GM23338 (cell line): ENCODE results near the gene GRM8. TPM values are rescaled to one million over a fixed set of nuclear protein-coding genes. Genes with fewer than 3 reads are reported as not detected.

Experiments used
- ATAC-seq: fragments of 200-7000 bp; cut with Tn5 transposase; 3 replicates; pipeline ENCODE4 v1.9.1; 2020
- DNase-seq: peaks from one replicate; pipeline ENCODE4 v3.0.0-alpha.2; 2015; ENCODE audit warnings: low spot score
- H2AFZ ChIP-seq: fragments of 200-600 bp; sonication (generic); 2 replicates; pipeline ENCODE4 v1.8.0; 2016; ENCODE audit warnings: antibody characterized with exemption, mild to moderate bottlenecking, moderate library complexity
- H3F3A ChIP-seq: fragments of 200-600 bp; sonication (generic); replicated peaks from 2 replicates; pipeline ENCODE4 v1.8.0; 2017; ENCODE audit warnings: antibody characterized with exemption, mixed run types, low read depth
- H3K27ac ChIP-seq: fragments of 200-600 bp; sonication (generic); 2 replicates; pipeline ENCODE4 v1.6.1; 2016; ENCODE audit warnings: low read depth
- H3K27me3 ChIP-seq: fragments of 200-600 bp; sonication (generic); 2 replicates; pipeline ENCODE4 v1.8.0; 2016; ENCODE audit warnings: mild to moderate bottlenecking, mixed run types, moderate library complexity; ENCODE audit not compliant: insufficient read depth
- H3K36me3 ChIP-seq: fragments of 200-600 bp; sonication (generic); 2 replicates; pipeline ENCODE4 v1.8.0; 2016; ENCODE audit warnings: mild to moderate bottlenecking; ENCODE audit not compliant: insufficient read depth
- H3K4me1 ChIP-seq: fragments of 200-600 bp; sonication (generic); 2 replicates; pipeline ENCODE4 v1.8.0; 2016; ENCODE audit warnings: mild to moderate bottlenecking, moderate library complexity; ENCODE audit not compliant: insufficient read depth
- H3K4me2 ChIP-seq: fragments of 200-600 bp; sonication (generic); 2 replicates; pipeline ENCODE4 v1.7.1; 2017; ENCODE audit warnings: mixed run types
- H3K4me3 ChIP-seq: fragments of 200-600 bp; sonication (generic); 2 replicates; pipeline ENCODE4 v1.6.1; 2016; ENCODE audit warnings: mixed run types
- H3K79me2 ChIP-seq: fragments of 200-600 bp; sonication (generic); replicated peaks from 2 replicates; pipeline ENCODE4 v1.8.0; 2017; ENCODE audit warnings: mild to moderate bottlenecking; ENCODE audit not compliant: insufficient read depth
- H3K9me2 ChIP-seq: fragments of 200-600 bp; sonication (generic); 2 replicates; pipeline ENCODE4 v1.8.0; 2017; ENCODE audit not compliant: insufficient read depth
- H4K20me1 ChIP-seq: fragments of 200-600 bp; sonication (generic); replicated peaks from 2 replicates; pipeline ENCODE4 v1.8.0; 2017; ENCODE audit warnings: mild to moderate bottlenecking; ENCODE audit not compliant: insufficient read depth
- H3K27ac Mint-ChIP-seq: 2 replicates; pipeline ENCODE4 v1.8.0; 2020; ENCODE audit warnings: inconsistent platforms, mild to moderate bottlenecking, moderate library complexity, mixed read lengths
- H3K27me3 Mint-ChIP-seq: 3 replicates; pipeline ENCODE4 v1.8.0; 2022; ENCODE audit warnings: low read depth, mild to moderate bottlenecking, moderate library complexity, mixed read lengths, inconsistent platforms; ENCODE audit not compliant: insufficient read depth, poor library complexity
- H3K36me3 Mint-ChIP-seq: 3 replicates; pipeline ENCODE4 v1.8.0; 2021; ENCODE audit warnings: low read depth, mild to moderate bottlenecking, inconsistent platforms, moderate library complexity, mixed read lengths
- H3K4me1 Mint-ChIP-seq: 3 replicates; pipeline ENCODE4 v1.8.0; 2020; ENCODE audit warnings: mild to moderate bottlenecking, inconsistent platforms, mixed read lengths
- H3K4me3 Mint-ChIP-seq: 3 replicates; pipeline ENCODE4 v1.8.0; 2021; ENCODE audit warnings: moderate library complexity, mild to moderate bottlenecking, inconsistent platforms, mixed read lengths
- H3K9me3 Mint-ChIP-seq: 3 replicates; pipeline ENCODE4 v1.8.0; 2020; ENCODE audit warnings: moderate library complexity, mild to moderate bottlenecking, inconsistent platforms, mixed read lengths
- CREB1 ChIP-seq: fragments of 250-450 bp; sonication (Bioruptor Pico); IDR thresholded peaks from 2 replicates; pipeline ENCODE4 v1.5.0; 2020; ENCODE audit warnings: low read depth, mild to moderate bottlenecking, moderate library complexity
- CTCF ChIP-seq, 2 experiments: fragments of 200-600 bp in 1 of 2; sonication (generic) in 1 of 2; conservative IDR thresholded peaks; 2 replicates each; pipeline versions ENCODE4 v1.5.1 to v1.6.1; 2016 to 2017; ENCODE audit warnings: antibody characterized with exemption in 2 of 2, low read depth in 2 of 2, mild to moderate bottlenecking in 2 of 2, moderate library complexity in 1 of 2
- EZH2 ChIP-seq: fragments of 200-600 bp; sonication (generic); IDR thresholded peaks from one replicate; pipeline ENCODE4 v1.8.0; 2017; ENCODE audit warnings: antibody characterized with exemption, mild to moderate bottlenecking, low read depth; ENCODE audit not compliant: unreplicated experiment
- EZH2phosphoT487 ChIP-seq: fragments of 200-600 bp; sonication (generic); IDR thresholded peaks from one replicate; pipeline ENCODE4 v1.8.1; 2018; ENCODE audit warnings: antibody characterized with exemption; ENCODE audit not compliant: unreplicated experiment
- JUNB ChIP-seq: IDR thresholded peaks from one replicate; pipeline ENCODE4 v1.6.1; 2016; ENCODE audit warnings: antibody characterized with exemption; ENCODE audit not compliant: unreplicated experiment
- NANOG ChIP-seq: IDR thresholded peaks from 2 replicates; pipeline ENCODE4 v1.6.1; 2016; ENCODE audit warnings: antibody characterized with exemption, borderline replicate concordance
- POLR2AphosphoS5 ChIP-seq: IDR thresholded peaks from 2 replicates; pipeline ENCODE4 v1.6.1; 2016; ENCODE audit warnings: antibody characterized with exemption, low read depth
- STAT1 ChIP-seq: IDR thresholded peaks from one replicate; pipeline ENCODE4 v1.6.1; 2016; ENCODE audit warnings: antibody characterized with exemption; ENCODE audit not compliant: unreplicated experiment
- ZNF114 ChIP-seq: fragments of 250-450 bp; sonication (Bioruptor Pico); IDR thresholded peaks from 2 replicates; pipeline ENCODE4 v1.5.0; 2020; ENCODE audit warnings: mild to moderate bottlenecking, moderate library complexity
- ZNF331 ChIP-seq: fragments of 250-450 bp; sonication (Bioruptor Pico); IDR thresholded peaks from 2 replicates; pipeline ENCODE4 v1.5.0; 2020; ENCODE audit warnings: low read depth, mild to moderate bottlenecking, moderate library complexity
- ZNF462 ChIP-seq: fragments of 250-450 bp; sonication (Bioruptor Pico); IDR thresholded peaks from 2 replicates; pipeline ENCODE4 v1.5.0; 2020; ENCODE audit warnings: mild to moderate bottlenecking, moderate library complexity
- polyA plus RNA-seq: library from polyadenylated mRNA; unstranded; fragments of >200 nt; fragmentation: Nextera tagmentation; extraction: Ambion mirVana; gene quantifications from 2 replicates; pipeline ENCODE4 v1.2.1, GENCODE V29; 2016
- total RNA-seq: library from RNA; depleted of rRNA; stranded (reverse); fragments of >200 nt; shearing (Covaris generic); gene quantifications from 2 replicates; pipeline ENCODE4 v1.2.3, GENCODE V29; 2014
- TF ChIP-seq, protein P1 (sequence below): IDR thresholded peaks from one replicate; pipeline ENCODE4 v1.6.1; 2018; ENCODE audit warnings: antibody characterized with exemption; ENCODE audit not compliant: unreplicated experiment
- TF ChIP-seq, protein P2 (sequence below): IDR thresholded peaks from 2 replicates; pipeline ENCODE4 v1.6.1; 2016; ENCODE audit warnings: antibody characterized with exemption

The GRM8 gene
- total and polyA plus RNA-seq, 2 experiments from 2014 or later, result 1.9 to 6.6 TPM

DNA sequence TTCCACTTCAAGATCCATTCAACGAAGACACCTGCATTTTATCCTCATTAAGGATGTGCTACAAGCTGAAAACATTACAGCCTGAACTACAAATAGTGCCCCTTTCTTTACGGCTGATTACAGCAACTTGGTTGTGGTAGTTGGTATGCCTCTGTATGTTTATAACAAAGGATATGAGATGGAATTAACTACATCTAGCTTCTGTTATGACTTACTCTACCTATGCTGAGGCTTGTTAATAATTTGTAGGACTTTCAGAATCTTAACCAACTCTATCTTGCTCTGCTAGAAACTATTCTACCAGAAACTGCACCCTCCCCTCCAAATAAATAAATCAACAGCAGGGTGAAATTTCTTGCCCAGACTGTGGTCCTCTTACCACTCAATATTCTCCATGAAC, 448.1 kb downstream of the GRM8 start:
- Histone ChIP-seq H4K20me1 (no peaks in the 10 kb centered on the region), H3K27me3 (no peaks in the 10 kb centered on the region), H3K27ac (no peak overlapping the region), H2AFZ (no peak overlapping the region), H3K4me1 (no peaks in the 10 kb centered on the region), H3F3A (no peaks in the 10 kb centered on the region), H3K79me2 (no peaks in the 10 kb centered on the region), H3K4me2 (no peak overlapping the region), H3K4me3 (no peak overlapping the region), H3K9me2 (no peaks in the 10 kb centered on the region), H3K36me3 (no peaks in the 10 kb centered on the region)
- Mint-ChIP-seq H3K4me1 (peaks cover 11% of the 10 kb centered on the region), H3K9me3 (peaks cover 3% of the 10 kb centered on the region; the same call in 1 of the 3 replicates), H3K36me3 (no peaks in the 10 kb centered on the region), H3K27ac (no peak overlapping the region), H3K4me3 (no peak overlapping the region), H3K27me3 (peaks cover 4% of the 10 kb centered on the region)
- DNase-seq (no peak), ATAC-seq (no peak)
- TF ChIP-seq ZNF331 (no peak), EZH2 (no peak), NANOG (no peak), STAT1 (no peak), POLR2AphosphoS5 (no peak), JUNB (no peak), CREB1 (CRISPR knock-in tag) (no peak), ZNF114 (no peak), ZNF462 (no peak), EZH2phosphoT487 (no peak), CTCF (conservative IDR thresholded peaks at IDR 0.05; ENCODE audit: low read depth in 2 of 2) (no peak)
- TF ChIP-seq, protein P1, sequence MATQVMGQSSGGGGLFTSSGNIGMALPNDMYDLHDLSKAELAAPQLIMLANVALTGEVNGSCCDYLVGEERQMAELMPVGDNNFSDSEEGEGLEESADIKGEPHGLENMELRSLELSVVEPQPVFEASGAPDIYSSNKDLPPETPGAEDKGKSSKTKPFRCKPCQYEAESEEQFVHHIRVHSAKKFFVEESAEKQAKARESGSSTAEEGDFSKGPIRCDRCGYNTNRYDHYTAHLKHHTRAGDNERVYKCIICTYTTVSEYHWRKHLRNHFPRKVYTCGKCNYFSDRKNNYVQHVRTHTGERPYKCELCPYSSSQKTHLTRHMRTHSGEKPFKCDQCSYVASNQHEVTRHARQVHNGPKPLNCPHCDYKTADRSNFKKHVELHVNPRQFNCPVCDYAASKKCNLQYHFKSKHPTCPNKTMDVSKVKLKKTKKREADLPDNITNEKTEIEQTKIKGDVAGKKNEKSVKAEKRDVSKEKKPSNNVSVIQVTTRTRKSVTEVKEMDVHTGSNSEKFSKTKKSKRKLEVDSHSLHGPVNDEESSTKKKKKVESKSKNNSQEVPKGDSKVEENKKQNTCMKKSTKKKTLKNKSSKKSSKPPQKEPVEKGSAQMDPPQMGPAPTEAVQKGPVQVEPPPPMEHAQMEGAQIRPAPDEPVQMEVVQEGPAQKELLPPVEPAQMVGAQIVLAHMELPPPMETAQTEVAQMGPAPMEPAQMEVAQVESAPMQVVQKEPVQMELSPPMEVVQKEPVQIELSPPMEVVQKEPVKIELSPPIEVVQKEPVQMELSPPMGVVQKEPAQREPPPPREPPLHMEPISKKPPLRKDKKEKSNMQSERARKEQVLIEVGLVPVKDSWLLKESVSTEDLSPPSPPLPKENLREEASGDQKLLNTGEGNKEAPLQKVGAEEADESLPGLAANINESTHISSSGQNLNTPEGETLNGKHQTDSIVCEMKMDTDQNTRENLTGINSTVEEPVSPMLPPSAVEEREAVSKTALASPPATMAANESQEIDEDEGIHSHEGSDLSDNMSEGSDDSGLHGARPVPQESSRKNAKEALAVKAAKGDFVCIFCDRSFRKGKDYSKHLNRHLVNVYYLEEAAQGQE, result no peak
- TF ChIP-seq, protein P2, sequence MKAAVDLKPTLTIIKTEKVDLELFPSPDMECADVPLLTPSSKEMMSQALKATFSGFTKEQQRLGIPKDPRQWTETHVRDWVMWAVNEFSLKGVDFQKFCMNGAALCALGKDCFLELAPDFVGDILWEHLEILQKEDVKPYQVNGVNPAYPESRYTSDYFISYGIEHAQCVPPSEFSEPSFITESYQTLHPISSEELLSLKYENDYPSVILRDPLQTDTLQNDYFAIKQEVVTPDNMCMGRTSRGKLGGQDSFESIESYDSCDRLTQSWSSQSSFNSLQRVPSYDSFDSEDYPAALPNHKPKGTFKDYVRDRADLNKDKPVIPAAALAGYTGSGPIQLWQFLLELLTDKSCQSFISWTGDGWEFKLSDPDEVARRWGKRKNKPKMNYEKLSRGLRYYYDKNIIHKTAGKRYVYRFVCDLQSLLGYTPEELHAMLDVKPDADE, result no peak
